ENCODE results near the gene CMSS1. TPM values are rescaled to one million over a fixed set of nuclear protein-coding genes. Genes with fewer than 3 reads are reported as not detected.
"Not testable (repeated sequence)": the region's sequence is repeated elsewhere in the genome, so short reads cannot be mapped to it uniquely, and the experiment has no call there.

The CMSS1 gene
- total and polyA plus RNA-seq, 2 donors (not counting 1 experiment from before 2014, with no cell fraction given), result 7.3 to 22.8 TPM

GRCh38 chr3:100093831-100094230 is 276.2 kb downstream of the CMSS1 start:
- no peak overlapping the region for H3K4me3 Mint-ChIP-seq
- Histone ChIP-seq H3K36me3 (replicated peaks in 1 of 2; ENCODE audit: control extremely low read depth in 1 of 2, control insufficient read depth in 1 of 2, extremely low read depth in 1 of 2, insufficient read depth in 2 of 2, low read length in 1 of 2) (no peaks in the 10 kb centered on the region), H3K4me2 (replicated peaks; ENCODE audit: low read depth, low read length, poor library complexity, severe bottlenecking) (no peak overlapping the region), H4K20me1 (ENCODE audit: control insufficient read depth, insufficient read depth, low read length, poor library complexity, severe bottlenecking) (no peaks in the 10 kb centered on the region), H3K9me3 (ENCODE audit: control extremely low read depth in 1 of 3, control insufficient read depth in 2 of 3, insufficient read depth in 1 of 3, low read length in 2 of 3) (no peaks in the 10 kb centered on the region), H3K4me1 (ENCODE audit: control insufficient read depth in 2 of 2, insufficient read depth in 2 of 2, low read length in 2 of 2) (no peaks in the 10 kb centered on the region), H3K27ac (ENCODE audit: low read length in 2 of 2) (no peak overlapping the region), H3K79me2 (ENCODE audit: control insufficient read depth, insufficient read depth, low read length) (no peaks in the 10 kb centered on the region), H3K27me3 (replicated peaks in 1 of 4; ENCODE audit: control extremely low read depth in 1 of 4, control insufficient read depth in 3 of 4, insufficient read depth in 4 of 4, low read length in 3 of 4) (no peaks in the 10 kb centered on the region), H2AFZ (ENCODE audit: insufficient read depth, low read depth, low read length, poor library complexity, severe bottlenecking) (no peak overlapping the region), H3K9ac (ENCODE audit: low read length) (no peak overlapping the region), H3K4me3 (ENCODE audit: control extremely low read depth in 1 of 5, extremely low read depth in 1 of 5, insufficient read depth in 1 of 5, low read depth in 2 of 5, low read length in 4 of 5) (no peak overlapping the region)
- ChIA-PET CTCF (no interaction called here), POLR2A (no interaction called here)
- WGBS (ENCODE audit: insufficient coverage), result no CpG with 5 or more reads among the region's 1 CpG
- no peaks in the 10 kb centered on the region for H3K9me3 Mint-ChIP-seq (ENCODE audit: insufficient read depth)
- intact Hi-C loops (cut with micrococcal nuclease), result no loop called here
- no peak for DNase-seq
- H3K27ac Mint-ChIP-seq, result no peak overlapping the region
- H3K27me3 Mint-ChIP-seq, result no peaks in the 10 kb centered on the region
- no peaks in the 10 kb centered on the region for H3K4me1 Mint-ChIP-seq
- ATAC-seq (ENCODE audit: low read depth), result no peak
- TF ChIP-seq, protein P1, sequence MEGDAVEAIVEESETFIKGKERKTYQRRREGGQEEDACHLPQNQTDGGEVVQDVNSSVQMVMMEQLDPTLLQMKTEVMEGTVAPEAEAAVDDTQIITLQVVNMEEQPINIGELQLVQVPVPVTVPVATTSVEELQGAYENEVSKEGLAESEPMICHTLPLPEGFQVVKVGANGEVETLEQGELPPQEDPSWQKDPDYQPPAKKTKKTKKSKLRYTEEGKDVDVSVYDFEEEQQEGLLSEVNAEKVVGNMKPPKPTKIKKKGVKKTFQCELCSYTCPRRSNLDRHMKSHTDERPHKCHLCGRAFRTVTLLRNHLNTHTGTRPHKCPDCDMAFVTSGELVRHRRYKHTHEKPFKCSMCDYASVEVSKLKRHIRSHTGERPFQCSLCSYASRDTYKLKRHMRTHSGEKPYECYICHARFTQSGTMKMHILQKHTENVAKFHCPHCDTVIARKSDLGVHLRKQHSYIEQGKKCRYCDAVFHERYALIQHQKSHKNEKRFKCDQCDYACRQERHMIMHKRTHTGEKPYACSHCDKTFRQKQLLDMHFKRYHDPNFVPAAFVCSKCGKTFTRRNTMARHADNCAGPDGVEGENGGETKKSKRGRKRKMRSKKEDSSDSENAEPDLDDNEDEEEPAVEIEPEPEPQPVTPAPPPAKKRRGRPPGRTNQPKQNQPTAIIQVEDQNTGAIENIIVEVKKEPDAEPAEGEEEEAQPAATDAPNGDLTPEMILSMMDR (IDR thresholded peaks at IDR 0.05), result no peak
- no peak for TF ChIP-seq EZH2 (IDR thresholded peaks at IDR 0.05; ENCODE audit: borderline replicate concordance, insufficient read depth, low read depth, low read length, poor library complexity, severe bottlenecking)

GRCh38 chr3:100096286-100096685 is 278.6 kb downstream of the CMSS1 start:
- DNase-seq; CTCF ChIA-PET; H2AFZ ChIP-seq (ENCODE audit: insufficient read depth, low read depth, low read length, poor library complexity, severe bottlenecking); H3K79me2 ChIP-seq (ENCODE audit: control insufficient read depth, insufficient read depth, low read length); H3K27ac ChIP-seq (ENCODE audit: low read length in 2 of 2); H3K36me3 ChIP-seq (replicated peaks in 1 of 2; ENCODE audit: control extremely low read depth in 1 of 2, control insufficient read depth in 1 of 2, extremely low read depth in 1 of 2, insufficient read depth in 2 of 2, low read length in 1 of 2); ATAC-seq (ENCODE audit: low read depth); H3K27me3 Mint-ChIP-seq; POLR2A ChIA-PET; H3K4me1 ChIP-seq (ENCODE audit: control insufficient read depth in 2 of 2, insufficient read depth in 2 of 2, low read length in 2 of 2); H3K4me3 Mint-ChIP-seq; H3K27me3 ChIP-seq (replicated peaks in 1 of 4; ENCODE audit: control extremely low read depth in 1 of 4, control insufficient read depth in 3 of 4, insufficient read depth in 4 of 4, low read length in 3 of 4); H3K4me2 ChIP-seq (replicated peaks; ENCODE audit: low read depth, low read length, poor library complexity, severe bottlenecking); H3K9ac ChIP-seq (ENCODE audit: low read length); H3K4me1 Mint-ChIP-seq; H3K9me3 Mint-ChIP-seq (ENCODE audit: insufficient read depth); H3K27ac Mint-ChIP-seq; intact Hi-C loops (cut with micrococcal nuclease); H4K20me1 ChIP-seq (ENCODE audit: control insufficient read depth, insufficient read depth, low read length, poor library complexity, severe bottlenecking); H3K4me3 ChIP-seq (ENCODE audit: control extremely low read depth in 1 of 5, extremely low read depth in 1 of 5, insufficient read depth in 1 of 5, low read depth in 2 of 5, low read length in 4 of 5); H3K9me3 ChIP-seq (ENCODE audit: control extremely low read depth in 1 of 3, control insufficient read depth in 2 of 3, insufficient read depth in 1 of 3, low read length in 2 of 3): not testable (repeated sequence)
- no CpG with 5 or more reads among the region's 1 CpG for WGBS (ENCODE audit: insufficient coverage)

All from B cell (primary cell).